Measurements from ENCODE around the gene PTPRN2.

The PTPRN2 gene

GRCh38 chr7:157808042-157808441, 779.6 kb downstream of the PTPRN2 start:
- DNase-seq (ENCODE audit: extremely low read depth, low read depth): no peak
- TF ChIP-seq, protein P1, sequence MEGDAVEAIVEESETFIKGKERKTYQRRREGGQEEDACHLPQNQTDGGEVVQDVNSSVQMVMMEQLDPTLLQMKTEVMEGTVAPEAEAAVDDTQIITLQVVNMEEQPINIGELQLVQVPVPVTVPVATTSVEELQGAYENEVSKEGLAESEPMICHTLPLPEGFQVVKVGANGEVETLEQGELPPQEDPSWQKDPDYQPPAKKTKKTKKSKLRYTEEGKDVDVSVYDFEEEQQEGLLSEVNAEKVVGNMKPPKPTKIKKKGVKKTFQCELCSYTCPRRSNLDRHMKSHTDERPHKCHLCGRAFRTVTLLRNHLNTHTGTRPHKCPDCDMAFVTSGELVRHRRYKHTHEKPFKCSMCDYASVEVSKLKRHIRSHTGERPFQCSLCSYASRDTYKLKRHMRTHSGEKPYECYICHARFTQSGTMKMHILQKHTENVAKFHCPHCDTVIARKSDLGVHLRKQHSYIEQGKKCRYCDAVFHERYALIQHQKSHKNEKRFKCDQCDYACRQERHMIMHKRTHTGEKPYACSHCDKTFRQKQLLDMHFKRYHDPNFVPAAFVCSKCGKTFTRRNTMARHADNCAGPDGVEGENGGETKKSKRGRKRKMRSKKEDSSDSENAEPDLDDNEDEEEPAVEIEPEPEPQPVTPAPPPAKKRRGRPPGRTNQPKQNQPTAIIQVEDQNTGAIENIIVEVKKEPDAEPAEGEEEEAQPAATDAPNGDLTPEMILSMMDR (IDR thresholded peaks at IDR 0.05; ENCODE audit: low read depth, low read length): no peak

GRCh38 chr7:157807510-157807909, 780.1 kb downstream of the PTPRN2 start:
- TF ChIP-seq, protein P1 (IDR thresholded peaks at IDR 0.05; ENCODE audit: low read depth, low read length): no peak
- DNase-seq (ENCODE audit: extremely low read depth, low read depth): no peak

DNA sequence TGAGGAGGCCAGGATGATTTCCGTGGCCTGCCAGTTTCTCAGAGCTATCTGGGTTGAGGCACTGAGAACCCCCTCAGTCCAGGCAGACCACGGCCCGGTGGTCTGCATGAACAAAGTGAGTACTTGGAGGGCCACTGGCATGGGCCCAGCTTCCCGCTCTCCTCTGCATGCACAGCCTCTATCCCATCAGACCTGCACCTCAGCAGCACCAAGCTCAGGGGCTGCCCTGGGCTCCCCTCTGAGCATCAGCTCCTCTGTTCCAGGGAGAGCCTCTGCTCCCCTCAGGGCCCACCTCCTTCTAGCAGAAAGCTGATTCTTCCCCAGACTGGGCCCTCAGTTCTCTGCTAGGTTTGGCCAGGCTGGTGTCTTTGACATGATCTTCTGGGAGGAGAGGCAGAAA, 780.9 kb downstream of the PTPRN2 start:
- TF ChIP-seq, protein P1 (IDR thresholded peaks at IDR 0.05; ENCODE audit: low read depth, low read length): no peak
- no peak for DNase-seq (ENCODE audit: extremely low read depth, low read depth)

GRCh38 chr7:157805713-157806112, 781.9 kb downstream of the PTPRN2 start:
- DNase-seq (ENCODE audit: extremely low read depth, low read depth): no peak
- TF ChIP-seq, protein P1 (IDR thresholded peaks at IDR 0.05; ENCODE audit: low read depth, low read length): no peak

- DNase-seq (ENCODE audit: extremely low read depth, low read depth): no peak
- TF ChIP-seq, protein P1 (IDR thresholded peaks at IDR 0.05; ENCODE audit: low read depth, low read length): no peak
Observed at GRCh38 chr7:157803906-157804305, 783.7 kb downstream of the PTPRN2 start.

GRCh38 chr7:157801971-157802675, 785.5 kb downstream of the PTPRN2 start:
- no peak for DNase-seq (ENCODE audit: extremely low read depth, low read depth)
- TF ChIP-seq, protein P1 (IDR thresholded peaks at IDR 0.05; ENCODE audit: low read depth, low read length): no peak

DNA sequence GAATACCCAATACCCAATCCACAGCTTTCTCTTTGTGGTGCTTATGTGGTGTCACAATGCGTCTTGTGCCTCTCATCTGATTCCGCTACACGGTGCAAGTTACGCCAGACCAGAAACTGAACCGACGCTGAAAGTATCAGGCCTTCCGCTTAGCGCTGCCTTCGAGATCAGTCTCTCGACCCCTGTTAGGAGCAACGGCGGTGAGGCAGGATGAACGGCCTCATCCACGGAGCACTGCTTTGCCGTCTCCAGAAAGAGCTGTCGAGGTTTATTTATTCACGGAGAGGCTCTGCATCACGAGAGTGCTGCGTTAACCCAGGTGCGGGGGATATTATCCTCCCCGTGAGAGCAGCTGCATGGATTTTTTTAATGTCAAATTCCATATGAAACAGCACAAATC, 786.5 kb downstream of the PTPRN2 start:
- no peak for DNase-seq (ENCODE audit: extremely low read depth, low read depth)
- TF ChIP-seq, protein P1 (IDR thresholded peaks at IDR 0.05; ENCODE audit: low read depth, low read length): no peak

Data from AG09319 (cell line).